Measurements from ENCODE around the gene ZSCAN12.

DNA sequence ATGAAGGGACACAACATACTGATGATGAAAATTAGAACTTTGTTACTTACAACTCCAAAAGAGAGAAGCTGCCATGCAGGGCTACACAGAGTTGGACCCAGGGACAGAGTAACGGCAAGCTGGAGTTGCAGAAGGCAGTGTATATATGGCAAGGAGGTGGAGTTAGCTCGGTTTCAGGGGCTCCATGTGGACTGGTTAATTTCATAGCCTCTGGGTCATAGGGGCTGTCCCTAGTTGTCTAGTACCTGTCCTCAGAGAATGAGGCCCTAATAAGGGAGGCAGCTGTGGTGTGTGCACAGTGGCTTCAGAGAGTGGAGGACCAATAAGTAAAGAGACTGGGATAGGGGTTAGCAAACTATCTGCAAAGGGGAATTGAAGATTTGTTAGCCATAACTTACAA lies 7.9 kb upstream of the ZSCAN12 start:
- TF ChIP-seq, protein P1, sequence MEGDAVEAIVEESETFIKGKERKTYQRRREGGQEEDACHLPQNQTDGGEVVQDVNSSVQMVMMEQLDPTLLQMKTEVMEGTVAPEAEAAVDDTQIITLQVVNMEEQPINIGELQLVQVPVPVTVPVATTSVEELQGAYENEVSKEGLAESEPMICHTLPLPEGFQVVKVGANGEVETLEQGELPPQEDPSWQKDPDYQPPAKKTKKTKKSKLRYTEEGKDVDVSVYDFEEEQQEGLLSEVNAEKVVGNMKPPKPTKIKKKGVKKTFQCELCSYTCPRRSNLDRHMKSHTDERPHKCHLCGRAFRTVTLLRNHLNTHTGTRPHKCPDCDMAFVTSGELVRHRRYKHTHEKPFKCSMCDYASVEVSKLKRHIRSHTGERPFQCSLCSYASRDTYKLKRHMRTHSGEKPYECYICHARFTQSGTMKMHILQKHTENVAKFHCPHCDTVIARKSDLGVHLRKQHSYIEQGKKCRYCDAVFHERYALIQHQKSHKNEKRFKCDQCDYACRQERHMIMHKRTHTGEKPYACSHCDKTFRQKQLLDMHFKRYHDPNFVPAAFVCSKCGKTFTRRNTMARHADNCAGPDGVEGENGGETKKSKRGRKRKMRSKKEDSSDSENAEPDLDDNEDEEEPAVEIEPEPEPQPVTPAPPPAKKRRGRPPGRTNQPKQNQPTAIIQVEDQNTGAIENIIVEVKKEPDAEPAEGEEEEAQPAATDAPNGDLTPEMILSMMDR (conservative IDR thresholded peaks at IDR 0.05 in 1 of 2, IDR thresholded peaks at IDR 0.05 in 1 of 2; ENCODE audit: extremely low read depth in 1 of 2, insufficient read depth in 1 of 2, low read depth in 1 of 2, low read length in 2 of 2), result no peak
- no peak for TF ChIP-seq EZH2 (IDR thresholded peaks at IDR 0.05; ENCODE audit: borderline replicate concordance, low read length)
